Left ventricle myocardium inferior (tissue), 1 donor: Measurements from ENCODE around the gene KCNAB2. TPM values are rescaled to one million over a fixed set of nuclear protein-coding genes. Genes with fewer than 3 reads are reported as not detected.

Source experiments
- DNase-seq: peaks from one replicate; pipeline ENCODE4 v3.0.0-alpha.2; 2020
- H3K27ac ChIP-seq: fragments of 200-600 bp; replicated peaks from 2 replicates; pipeline ENCODE4 v1.8.0; 2021
- H3K27me3 ChIP-seq: fragments of 200-600 bp; 2 replicates; pipeline ENCODE4 v1.8.0; 2021; ENCODE audit warnings: low read depth
- H3K36me3 ChIP-seq: fragments of 200-600 bp; 2 replicates; pipeline ENCODE4 v1.8.0; 2021
- H3K4me1 ChIP-seq: fragments of 200-600 bp; 2 replicates; pipeline ENCODE4 v1.8.0; 2021
- H3K4me3 ChIP-seq: fragments of 200-600 bp; 2 replicates; pipeline ENCODE4 v1.8.0; 2021; ENCODE audit warnings: mild to moderate bottlenecking, moderate library complexity
- H3K9me3 ChIP-seq: fragments of 200-600 bp; replicated peaks from 2 replicates; pipeline ENCODE4 v1.8.0; 2021
- CTCF ChIP-seq: fragments of 200-600 bp; IDR thresholded peaks from 2 replicates; pipeline ENCODE4 v1.8.0; 2021; ENCODE audit warnings: antibody characterized with exemption, mild to moderate bottlenecking, borderline replicate concordance
- intact Hi-C: fragments of 100-400 bp; cut with micrococcal nuclease; formaldehyde crosslinking; loops from one replicate; pipeline ENCODE4 v1.11.0; 2022
- total RNA-seq: library from RNA; stranded (reverse); fragmentation: NEBNext Ultra II Directional; extraction: Animal tissue kit (Norgen Biotek cat#: 25700); gene quantifications from one replicate; pipeline ENCODE4 v1.2.1, GENCODE V29; 2021
- donor health status: DM: no; HTN: yes; CAD: no; lungs with severe emphysema.

The KCNAB2 gene
- total RNA-seq, 1 donor from 2014 or later = 31.0 TPM

DNA sequence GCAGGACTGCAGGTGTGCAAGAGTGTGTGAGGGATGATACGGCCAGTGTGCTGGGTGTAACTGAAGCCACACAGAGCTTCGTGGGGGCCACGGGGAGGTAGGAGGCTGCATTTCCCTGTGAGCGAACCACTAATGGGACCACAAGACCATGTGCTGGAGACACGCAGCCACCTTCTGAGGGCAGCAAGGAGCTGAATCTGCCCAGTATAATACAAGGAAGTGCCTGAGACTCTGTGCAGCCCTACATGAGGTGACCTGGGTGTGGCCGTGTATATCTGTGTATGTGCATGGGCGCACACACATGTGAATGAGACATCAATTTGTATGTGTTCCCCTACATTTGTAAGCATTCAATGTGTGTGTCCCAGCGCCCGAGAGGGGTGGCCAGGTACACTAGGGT, 83.6 kb downstream of the KCNAB2 start:
- peaks cover 17% of the 10 kb centered on the region for H3K9me3 ChIP-seq
- no peak overlapping the region for H3K27ac ChIP-seq
- DNase-seq = no peak
- TF ChIP-seq CTCF = no peak
- H3K36me3 ChIP-seq = no peaks in the 10 kb centered on the region
- H3K27me3 ChIP-seq = peaks cover 55% of the 10 kb centered on the region
- H3K4me1 ChIP-seq = peaks cover 9% of the 10 kb centered on the region
- intact Hi-C loops = no loop called here
- no peak overlapping the region for H3K4me3 ChIP-seq

DNA sequence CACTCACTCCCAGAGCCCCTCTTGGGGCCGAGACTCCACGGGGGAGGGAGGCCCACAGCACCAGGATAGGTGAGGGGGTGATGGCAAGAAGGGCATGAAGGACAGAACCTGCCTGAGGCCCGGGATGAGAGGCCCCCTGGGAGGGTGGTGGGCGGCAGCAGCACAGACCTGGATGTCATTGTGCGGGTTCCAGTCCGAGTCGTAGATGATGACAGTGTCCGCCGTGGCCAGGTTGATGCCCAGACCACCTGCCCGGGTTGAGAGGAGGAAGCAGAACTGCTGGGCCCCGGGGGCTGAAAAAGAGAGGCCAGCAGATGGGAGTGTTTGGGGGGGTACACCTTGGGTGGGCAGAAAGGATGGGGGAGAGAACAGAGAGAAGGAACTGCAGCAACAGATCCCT, 84.3 kb downstream of the KCNAB2 start:
- no peak for DNase-seq

GRCh38 chr1:6130596-6130995, 84.9 kb downstream of the KCNAB2 start:
- DNase-seq = no peak
- no peak overlapping the region for H3K27ac ChIP-seq
- no peak overlapping the region for H3K4me3 ChIP-seq
- H3K9me3 ChIP-seq = peaks cover 17% of the 10 kb centered on the region
- peaks cover 55% of the 10 kb centered on the region for H3K27me3 ChIP-seq
- H3K4me1 ChIP-seq = peaks cover 9% of the 10 kb centered on the region
- intact Hi-C loops = no loop called here
- H3K36me3 ChIP-seq = no peaks in the 10 kb centered on the region
- TF ChIP-seq CTCF = no peak

More for the DNA sequence above, 84.3 kb downstream of the KCNAB2 start:
- Histone ChIP-seq H3K9me3 (peaks cover 17% of the 10 kb centered on the region), H3K27ac (no peak overlapping the region), H3K27me3 (peaks cover 55% of the 10 kb centered on the region), H3K36me3 (no peaks in the 10 kb centered on the region), H3K4me1 (peaks cover 9% of the 10 kb centered on the region), H3K4me3 (no peak overlapping the region)
- intact Hi-C loops = no loop called here
- TF ChIP-seq CTCF = no peak

- Histone ChIP-seq H3K9me3 (peaks cover 17% of the 10 kb centered on the region), H3K36me3 (no peaks in the 10 kb centered on the region), H3K27me3 (peaks cover 52% of the 10 kb centered on the region), H3K4me3 (no peak overlapping the region), H3K4me1 (peaks cover 9% of the 10 kb centered on the region), H3K27ac (no peak overlapping the region)
- intact Hi-C loops = no loop called here
- no peak for TF ChIP-seq CTCF
- no peak for DNase-seq
Measured at GRCh38 chr1:6131561-6131960, 85.9 kb downstream of the KCNAB2 start.

DNA sequence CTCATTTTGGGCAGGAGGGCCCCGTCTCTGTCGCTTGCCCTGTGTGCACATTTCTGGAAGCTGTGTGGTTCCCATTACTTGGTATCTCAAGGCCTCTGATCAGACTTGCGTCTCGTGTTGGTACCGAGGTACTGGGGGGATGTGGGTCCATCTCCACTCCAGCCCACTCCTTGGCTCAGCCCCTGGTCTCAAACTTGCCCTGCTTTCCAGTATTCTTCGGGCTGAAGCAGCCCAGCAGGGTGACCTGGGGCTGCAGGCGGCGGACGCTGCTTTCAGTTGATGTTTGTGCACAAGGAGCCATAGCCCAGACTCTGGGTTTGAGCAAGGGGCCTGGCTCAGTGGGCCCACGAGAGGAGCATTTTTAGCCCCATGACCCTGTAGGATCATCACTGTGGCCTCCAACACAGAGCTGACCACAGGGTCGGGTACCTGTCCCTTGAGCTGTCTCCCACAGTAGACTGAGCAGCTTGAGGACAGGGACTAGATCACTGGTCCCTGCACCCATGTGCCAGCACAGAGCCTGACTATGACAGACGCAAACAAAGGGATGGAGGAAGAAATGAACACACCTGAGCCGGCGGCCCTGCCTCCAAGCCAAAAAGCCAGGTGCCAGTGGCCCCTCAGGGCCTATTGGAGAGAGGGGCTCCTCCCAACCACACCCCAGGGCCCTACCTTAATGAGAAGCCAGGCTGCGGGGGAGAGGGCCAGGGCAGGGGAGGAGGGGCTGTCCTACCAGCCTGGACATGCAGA, 87.6 kb downstream of the KCNAB2 start:
- intact Hi-C loops = no loop called here
- Histone ChIP-seq H3K4me3 (no peak overlapping the region), H3K36me3 (no peaks in the 10 kb centered on the region), H3K27ac (no peak overlapping the region), H3K27me3 (peaks cover 41% of the 10 kb centered on the region), H3K9me3 (peaks cover 17% of the 10 kb centered on the region), H3K4me1 (no peaks in the 10 kb centered on the region)
- no peak for TF ChIP-seq CTCF
- no peak for DNase-seq
